Neural progenitor cell (in vitro differentiated cells): ENCODE measurements around the gene ST3GAL4.

Experiments used
- CTCF ChIP-seq: fragments of 200-600 bp; sonication (generic); IDR thresholded peaks from 2 replicates; pipeline ENCODE4 v1.5.1; 2017; ENCODE audit warnings: antibody characterized with exemption, mild to moderate bottlenecking
- EZH2phosphoT487 ChIP-seq: fragments of 200-600 bp; sonication (generic); IDR thresholded peaks from 2 replicates; pipeline ENCODE4 v1.6.1; 2017; ENCODE audit warnings: antibody characterized with exemption

GRCh38 chr11:126391286-126391954 is 35.9 kb downstream of the ST3GAL4 start:
- no peak for TF ChIP-seq EZH2phosphoT487
- no peak for TF ChIP-seq CTCF
